Neuronal stem cell (in vitro differentiated cells): ENCODE results near the gene EPB41L2. TPM values are rescaled to one million over a fixed set of nuclear protein-coding genes. Genes with fewer than 3 reads are reported as not detected.

Source experiments
- DNase-seq: peaks from one replicate; pipeline ENCODE4 v3.0.0-alpha.2; 2013; ENCODE audit warnings: low spot score
- H2AFZ ChIP-seq: one replicate; pipeline ENCODE4 v1.6.1; 2013; ENCODE audit warnings: mild to moderate bottlenecking, low read length, inconsistent platforms
- H2AK5ac ChIP-seq: 2 replicates; pipeline ENCODE4 v1.6.1; 2013; ENCODE audit warnings: low read depth, mild to moderate bottlenecking, inconsistent platforms, low read length, moderate library complexity, mixed read lengths
- H2BK120ac ChIP-seq: 2 replicates; pipeline ENCODE4 v1.6.1; 2013; ENCODE audit warnings: low read depth, mild to moderate bottlenecking, inconsistent platforms, low read length, moderate library complexity, mixed read lengths
- H2BK12ac ChIP-seq: one replicate; pipeline ENCODE4 v1.6.1; 2013; ENCODE audit warnings: low read length, inconsistent platforms
- H2BK15ac ChIP-seq: 2 replicates; pipeline ENCODE4 v1.6.1; 2013; ENCODE audit warnings: mild to moderate bottlenecking, low read length, inconsistent platforms, mixed read lengths
- H2BK5ac ChIP-seq: one replicate; pipeline ENCODE4 v1.6.1; 2013; ENCODE audit warnings: inconsistent platforms, mild to moderate bottlenecking, low read length, moderate library complexity
- H3K14ac ChIP-seq: one replicate; pipeline ENCODE4 v1.6.1; 2013; ENCODE audit warnings: low read length, inconsistent platforms
- H3K18ac ChIP-seq: 2 replicates; pipeline ENCODE4 v1.6.1; 2013; ENCODE audit warnings: low read length, inconsistent platforms
- H3K23ac ChIP-seq: 2 replicates; pipeline ENCODE4 v1.6.1; 2013; ENCODE audit warnings: low read depth, mild to moderate bottlenecking, mixed read lengths, low read length, inconsistent platforms; ENCODE audit not compliant: poor library complexity
- H3K27ac ChIP-seq: replicated peaks from 3 replicates; pipeline ENCODE4 v1.5.1; 2013; ENCODE audit warnings: low read length, inconsistent platforms
- H3K27me3 ChIP-seq, 3 experiments: 2 replicates each; pipeline ENCODE4 v1.6.1; 2013; ENCODE audit warnings: low read length in 3 of 3, mild to moderate bottlenecking in 2 of 3, inconsistent platforms in 1 of 3, low read depth in 1 of 3, mixed read lengths in 1 of 3, moderate library complexity in 1 of 3; ENCODE audit not compliant: control insufficient read depth in 3 of 3, insufficient read depth in 3 of 3
- H3K36me3 ChIP-seq, 2 donors: replicated peaks in 1 of 2; 2 replicates each; pipeline ENCODE4 v1.6.1; 2013; ENCODE audit warnings: low read length in 2 of 2; ENCODE audit not compliant: control insufficient read depth in 2 of 2, insufficient read depth in 2 of 2
- H3K4ac ChIP-seq: 2 replicates; pipeline ENCODE4 v1.6.1; 2013; ENCODE audit warnings: inconsistent platforms, mild to moderate bottlenecking, low read length, moderate library complexity
- H3K4me1 ChIP-seq, 2 donors: 1 replicate in 1 of 2; 2 replicates in 1 of 2; pipeline ENCODE4 v1.6.1; 2013; ENCODE audit warnings: low read length in 2 of 2, low read depth in 1 of 2; ENCODE audit not compliant: control insufficient read depth in 2 of 2, insufficient read depth in 1 of 2
- H3K4me2 ChIP-seq: one replicate; pipeline ENCODE4 v1.6.1; 2013; ENCODE audit warnings: mild to moderate bottlenecking, low read length, inconsistent platforms; ENCODE audit not compliant: insufficient read depth, poor library complexity, severe bottlenecking
- H3K4me3 ChIP-seq, 2 donors: 2 replicates each; pipeline ENCODE4 v1.5.1; 2013; ENCODE audit warnings: low read length in 2 of 2, mild to moderate bottlenecking in 2 of 2, inconsistent platforms in 1 of 2, moderate library complexity in 1 of 2
- H3K79me1 ChIP-seq: one replicate; pipeline ENCODE4 v1.6.1; 2013; ENCODE audit warnings: low read depth, mild to moderate bottlenecking, inconsistent platforms, low read length, moderate library complexity
- H3K9ac ChIP-seq: one replicate; pipeline ENCODE4 v1.6.1; 2013; ENCODE audit warnings: mild to moderate bottlenecking, low read depth, low read length, inconsistent platforms; ENCODE audit not compliant: poor library complexity
- H3K9me3 ChIP-seq, 2 donors: replicated peaks in 1 of 2; 2 replicates each; pipeline versions ENCODE3 to v1.6.1; 2013; ENCODE audit warnings: low read length in 2 of 2, mild to moderate bottlenecking in 2 of 2, inconsistent platforms in 1 of 2, low read depth in 1 of 2, mixed read lengths in 1 of 2, moderate library complexity in 1 of 2; ENCODE audit not compliant: control insufficient read depth in 2 of 2, insufficient read depth in 1 of 2
- H4K8ac ChIP-seq: one replicate; pipeline ENCODE4 v1.6.1; 2013; ENCODE audit warnings: low read depth, mild to moderate bottlenecking, inconsistent platforms, low read length, moderate library complexity
- H4K91ac ChIP-seq: one replicate; pipeline ENCODE4 v1.6.1; 2013; ENCODE audit warnings: low read length, low read depth, mild to moderate bottlenecking, inconsistent platforms; ENCODE audit not compliant: poor library complexity
- WGBS, 2 donors: extraction: QIAGEN DNeasy Blood & Tissue Kit; methylation state at CpG; one replicate each; pipeline ENCODE4 v1.1.7; 2013; ENCODE audit warnings: missing lambda C conversion rate in 2 of 2, mixed read lengths in 1 of 2; ENCODE audit not compliant: insufficient read length in 2 of 2, insufficient replicate concordance in 1 of 2; ENCODE audit errors: extremely low coverage in 2 of 2; 5-methylcytosine and 5-hydroxymethylcytosine counted together
- polyA plus RNA-seq, 2 experiments: library from polyadenylated mRNA; stranded (reverse); fragments of 200-250 nt; gene quantifications; one replicate each; pipeline ENCODE4 v1.2.3, GENCODE V29; 2013

The EPB41L2 gene
- polyA plus RNA-seq (2013, experiment 1 of 2), result 46.7 TPM
- 48.9 TPM for polyA plus RNA-seq (2013, experiment 2 of 2)

DNA sequence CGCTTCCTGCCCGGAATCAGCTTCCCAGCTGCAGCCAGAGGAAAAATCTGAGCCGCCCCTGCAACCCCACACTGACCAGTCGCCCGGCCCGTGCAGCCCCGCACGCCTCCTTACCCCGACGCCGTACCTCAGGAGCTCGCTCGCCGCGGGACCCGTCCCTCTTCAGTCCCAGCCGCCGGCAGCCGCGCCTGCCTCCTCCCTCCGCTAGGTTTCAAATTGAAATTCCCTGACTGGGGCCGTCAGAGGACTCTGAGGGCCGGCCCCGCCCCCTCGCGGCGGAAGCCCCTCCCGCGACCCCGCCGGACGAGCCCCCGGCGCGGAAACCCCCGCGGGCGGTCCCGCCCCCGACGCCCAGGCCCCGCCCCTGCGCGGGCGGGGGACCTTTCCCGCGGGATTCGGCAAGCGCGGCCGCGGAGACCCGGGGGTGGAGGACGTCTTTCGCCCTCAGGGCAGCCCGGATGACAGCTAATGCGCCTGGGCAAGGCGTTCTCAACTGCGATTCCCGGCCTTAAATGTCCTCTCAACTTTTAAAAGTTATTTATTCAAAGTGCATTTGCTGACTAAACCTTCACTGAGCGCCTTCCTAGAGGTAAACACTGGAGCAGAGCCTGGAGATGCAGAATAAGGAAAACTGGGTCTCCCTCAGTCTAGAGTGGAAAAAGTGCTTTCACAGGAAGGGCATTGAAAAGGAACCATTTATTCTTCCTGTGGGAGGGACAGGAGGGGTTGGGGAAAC is at the start of gene EPB41L2:
EPB41L2 (minus strand) TSS at position 218 of the 736 bp plus-strand sequence. CDS start 106,760 bp downstream, outside the sequence.
- Histone ChIP-seq H4K8ac (no peak within 1 kb of the TSS), H2BK120ac (no peak within 1 kb of the TSS), H3K4me2 (peak within 1 kb of the TSS; percentile 66), H3K4me1 (peaks cover 6 to 11% of the 10 kb centered on the region in 2 donors), H3K36me3 (no peaks in the 10 kb centered on the region), H3K4ac (peak within 1 kb of the TSS; percentile 26), H3K4me3 (peak within 1 kb of the TSS; percentile 78 to 99), H2AK5ac (no peak within 1 kb of the TSS), H2AFZ (peak within 1 kb of the TSS; percentile 83), H3K27me3 (peaks cover 0 to 16% (median 0%) of the 10 kb centered on the region in 3 experiments), H2BK5ac (peak within 1 kb of the TSS; percentile 62), H2BK15ac (peak within 1 kb of the TSS; percentile 35), H3K9ac (peak within 1 kb of the TSS; percentile 87), H3K27ac (peak within 1 kb of the TSS; percentile 83), H3K14ac (no peak within 1 kb of the TSS), H3K18ac (peak within 1 kb of the TSS; percentile 44), H3K79me1 (peaks cover 2% of the 10 kb centered on the region), H3K9me3 (no peaks in the 10 kb centered on the region), H3K23ac (peak within 1 kb of the TSS; percentile 94), H2BK12ac (no peak within 1 kb of the TSS), H4K91ac (no peak within 1 kb of the TSS)
- DNase-seq, result peak; percentile 90
- WGBS, 2 donors, result no CpG with 5 or more reads among the region's 61 CpGs

DNA sequence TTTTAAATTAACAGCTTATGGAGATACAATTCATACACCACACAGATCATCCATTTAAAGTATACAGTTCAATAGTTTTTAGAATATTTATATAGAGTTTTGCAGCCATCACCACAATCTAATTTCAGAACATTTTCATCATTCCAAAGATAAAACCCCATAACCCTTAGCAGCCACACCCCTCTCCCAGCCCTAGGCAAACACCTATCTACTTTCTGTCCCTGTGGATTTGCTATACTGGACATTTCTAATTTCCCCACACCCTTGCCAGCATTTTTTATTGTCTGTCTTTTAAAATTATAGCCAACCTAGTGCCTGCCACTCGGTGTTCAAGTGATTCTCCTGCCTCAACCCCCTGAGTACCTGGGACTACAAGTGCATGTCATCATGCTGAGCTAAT is 49.2 kb upstream of the EPB41L2 start:
- Histone ChIP-seq H3K27ac (no peak overlapping the region), H3K4me3 (no peak overlapping the region), H4K91ac (no peak overlapping the region), H3K9me3 (peaks cover 0 to 2% of the 10 kb centered on the region in 2 donors), H3K9ac (no peak overlapping the region), H3K4me2 (no peak overlapping the region), H3K18ac (no peak overlapping the region), H2AK5ac (no peak overlapping the region), H3K4me1 (no peaks in the 10 kb centered on the region), H4K8ac (no peak overlapping the region), H3K14ac (no peak overlapping the region), H2AFZ (no peak overlapping the region), H3K27me3 (peaks cover 0 to 3% (median 0%) of the 10 kb centered on the region in 3 experiments), H3K36me3 (no peaks in the 10 kb centered on the region), H2BK12ac (no peak overlapping the region), H3K23ac (no peak overlapping the region), H3K79me1 (no peaks in the 10 kb centered on the region), H2BK5ac (no peak overlapping the region), H2BK15ac (no peak overlapping the region), H3K4ac (no peak overlapping the region), H2BK120ac (no peak overlapping the region)
- WGBS, 2 donors, result no CpG with 5 or more reads among the region's 1 CpG
- no peak for DNase-seq

DNA sequence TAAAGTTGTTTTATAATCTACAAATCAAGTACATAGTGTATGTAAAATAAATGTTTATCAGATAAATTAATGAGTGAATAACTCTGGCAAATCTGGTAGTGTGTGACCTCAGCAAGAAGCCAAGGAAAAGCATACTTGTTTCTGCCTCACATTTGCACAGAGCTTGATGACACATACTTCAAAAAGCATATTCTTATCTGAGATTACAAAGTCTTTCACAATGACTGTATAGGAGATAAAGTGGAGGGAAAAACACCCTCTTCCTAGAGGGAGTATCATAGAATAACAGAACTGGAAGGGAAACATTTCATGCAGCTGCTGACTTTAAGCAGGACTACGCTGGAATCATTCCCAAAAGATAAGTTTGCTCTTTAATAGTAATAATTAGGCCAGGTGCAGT is 44.1 kb upstream of the EPB41L2 start:
- no peak for DNase-seq
- WGBS, 2 donors, result no CpG with 5 or more reads among the region's 1 CpG
- no peak overlapping the region for H2AK5ac ChIP-seq
- H2BK5ac ChIP-seq, result no peak overlapping the region
- no peak overlapping the region for H3K14ac ChIP-seq
- no peak overlapping the region for H3K4me2 ChIP-seq
- H3K9me3 ChIP-seq, result no peaks in the 10 kb centered on the region
- no peak overlapping the region for H3K4ac ChIP-seq
- no peaks in the 10 kb centered on the region for H3K79me1 ChIP-seq
- peaks cover 0 to 3% (median 0%) of the 10 kb centered on the region in 3 experiments for H3K27me3 ChIP-seq
- no peak overlapping the region for H2BK12ac ChIP-seq
- no peak overlapping the region for H2BK120ac ChIP-seq
- H2AFZ ChIP-seq, result no peak overlapping the region
- no peaks in the 10 kb centered on the region for H3K4me1 ChIP-seq
- no peak overlapping the region for H4K91ac ChIP-seq
- H2BK15ac ChIP-seq, result no peak overlapping the region
- no peak overlapping the region for H3K18ac ChIP-seq
- no peak overlapping the region for H3K27ac ChIP-seq
- H3K4me3 ChIP-seq, result no peak overlapping the region
- no peak overlapping the region for H3K23ac ChIP-seq
- no peak overlapping the region for H3K9ac ChIP-seq
- H3K36me3 ChIP-seq, result no peaks in the 10 kb centered on the region
- H4K8ac ChIP-seq, result no peak overlapping the region

DNA sequence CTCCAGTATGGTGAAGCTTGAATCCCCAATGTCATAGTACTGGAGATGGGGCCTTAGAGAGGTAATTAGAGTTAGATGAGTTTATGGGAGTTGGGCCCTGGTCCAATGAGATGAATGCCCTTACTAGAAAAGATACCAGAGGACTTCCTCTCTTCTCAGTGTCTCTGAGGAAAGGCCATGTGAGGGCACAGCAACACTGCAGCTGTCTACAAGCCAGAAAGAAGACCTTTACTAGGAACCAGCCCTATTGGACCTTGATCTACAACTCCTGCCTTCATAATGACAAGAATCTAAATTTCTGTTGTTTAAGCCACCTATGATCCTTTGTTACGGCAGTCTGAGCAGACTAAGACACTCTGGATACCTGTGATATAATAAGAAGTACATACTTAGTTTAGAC is 40.9 kb upstream of the EPB41L2 start:
- no peak overlapping the region for H4K8ac ChIP-seq
- no peak overlapping the region for H2BK120ac ChIP-seq
- H3K36me3 ChIP-seq, result no peaks in the 10 kb centered on the region
- H3K4ac ChIP-seq, result no peak overlapping the region
- H3K79me1 ChIP-seq, result no peaks in the 10 kb centered on the region
- no peak for DNase-seq
- no peak overlapping the region for H2BK15ac ChIP-seq
- H3K4me3 ChIP-seq, result no peak overlapping the region
- no peak overlapping the region for H2BK12ac ChIP-seq
- WGBS, 2 donors, result no CpG with 5 or more reads among the region's 1 CpG
- no peak overlapping the region for H3K4me2 ChIP-seq
- no peak overlapping the region for H2AK5ac ChIP-seq
- H2AFZ ChIP-seq, result no peak overlapping the region
- no peak overlapping the region for H3K9ac ChIP-seq
- no peaks in the 10 kb centered on the region for H3K4me1 ChIP-seq
- no peak overlapping the region for H4K91ac ChIP-seq
- no peak overlapping the region for H2BK5ac ChIP-seq
- H3K18ac ChIP-seq, result no peak overlapping the region
- H3K23ac ChIP-seq, result no peak overlapping the region
- H3K27me3 ChIP-seq, result no peaks in the 10 kb centered on the region
- H3K9me3 ChIP-seq, result no peaks in the 10 kb centered on the region
- H3K27ac ChIP-seq, result no peak overlapping the region
- no peak overlapping the region for H3K14ac ChIP-seq
